ENCODE results near the gene NELFCD. TPM values are rescaled to one million over a fixed set of nuclear protein-coding genes. Genes with fewer than 3 reads are reported as not detected.

NELFCD gene
- total and polyA plus RNA-seq, 9 of the 15 experiments (the other 6 are each of a cell fraction or from before 2014, with no cell fraction given), result 11.7 to 163 (median 96.5) TPM

DNA sequence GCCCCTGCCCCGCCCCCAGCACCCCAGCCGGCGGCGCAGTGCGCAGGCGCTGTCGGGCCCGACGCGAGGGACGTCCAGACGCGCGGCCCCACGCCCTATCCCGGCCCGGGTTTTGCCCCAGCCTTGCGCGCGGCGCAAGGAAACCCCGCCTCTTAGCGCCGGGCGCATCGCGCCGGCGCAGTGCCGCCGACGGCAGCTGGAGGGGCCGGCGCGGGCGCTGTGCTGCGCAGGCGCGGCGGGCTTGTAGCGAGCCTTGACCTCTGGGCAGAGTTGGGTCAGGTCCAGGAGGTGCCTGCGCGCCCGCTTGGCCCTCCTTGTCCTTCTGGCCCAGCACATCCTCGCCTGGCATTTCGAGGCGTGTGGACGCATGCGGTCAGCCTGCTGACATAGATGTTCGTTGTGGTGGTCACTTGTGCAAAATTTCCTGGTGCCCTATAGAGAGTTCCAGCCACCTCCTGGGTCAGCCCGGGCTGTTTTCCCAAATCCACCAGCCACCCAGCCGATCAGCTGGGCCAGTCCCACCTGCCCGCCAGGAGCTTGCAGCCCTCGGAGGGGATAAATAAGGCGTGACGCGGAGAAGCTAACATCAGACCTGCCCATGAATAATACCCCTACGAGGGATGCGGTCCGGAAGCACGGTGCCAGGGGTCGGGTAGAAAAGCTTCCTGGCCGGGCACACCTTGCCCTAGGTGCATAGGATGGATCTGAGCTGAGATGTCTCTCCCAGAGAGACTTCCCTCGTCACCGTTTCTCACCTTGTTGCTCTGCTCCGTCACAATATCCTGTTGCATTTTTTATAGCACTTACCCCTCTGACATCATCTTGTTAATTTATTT lies 62.0 kb downstream of the NELFCD start:
- CTCF ChIA-PET (ENCODE audit: low intra/inter-chr PET ratio), result no interaction called here
- ATAC-seq (peak; percentile 96), FAIRE-seq (peak; percentile 74), DNase-seq (ENCODE audit: extremely low read depth in 1 of 4, low spot score in 3 of 4) (peak; percentile 97 to 98 (median 98))
- peak overlapping the region; percentile 98 for H3K4me2 ChIP-seq (ENCODE audit: insufficient read depth, low read length)
- peaks cover 51% of the 10 kb centered on the region for H3K79me2 ChIP-seq (ENCODE audit: control insufficient read depth, insufficient read depth, low read length)
- H3K9me1 ChIP-seq (ENCODE audit: control insufficient read depth, insufficient read depth, low read length), result peaks cover 4% of the 10 kb centered on the region
- in situ Hi-C loops (cut with MboI), result no loop called here
- H3K36me3 ChIP-seq (ENCODE audit: control insufficient read depth, insufficient read depth, low read length), result peaks cover 31% of the 10 kb centered on the region
- no TSS peak for BruUV-seq (replicated peaks)
- peaks cover 12 to 22% of the 10 kb centered on the region in 2 experiments; a peak in 4 of 5 replicates for H3K4me1 ChIP-seq (replicated peaks in 1 of 2; ENCODE audit: control insufficient read depth in 2 of 2, insufficient read depth in 2 of 2, low read length in 2 of 2)
- peak overlapping the region; percentile 69 for H3K4me3 ChIP-seq
- H2AFZ ChIP-seq (ENCODE audit: low read depth, low read length), result peak overlapping the region; percentile 99
- no peaks in the 10 kb centered on the region for H3K27me3 ChIP-seq (ENCODE audit: control insufficient read depth in 2 of 2, insufficient read depth in 2 of 2, low read length in 2 of 2)
- H4K20me1 ChIP-seq (replicated peaks; ENCODE audit: control insufficient read depth, insufficient read depth, low read length), result peaks cover 5% of the 10 kb centered on the region
- intact Hi-C loops (cut with micrococcal nuclease), result no loop called here
- H3K9ac ChIP-seq (ENCODE audit: insufficient read depth in 1 of 2, low read depth in 2 of 2, low read length in 2 of 2), result peak overlapping the region; percentile 88 to 93
- peak overlapping the region; percentile 83 for H3K27ac ChIP-seq (ENCODE audit: extremely low read depth, low read depth, low read length)
- no peaks in the 10 kb centered on the region for H3K9me3 ChIP-seq (replicated peaks; ENCODE audit: control insufficient read depth, insufficient read depth, low read depth, low read length)
- POLR2A ChIA-PET, result interaction anchor here (1.0 to 4.5 kb wide), 7 partner anchors 9 to 178 kb away, joined by 3 to 28 read pairs (median 3); partner anchors contain the start of gene ATP5F1E
- whole genome bisulfite sequencing (ENCODE audit: insufficient coverage, low coverage, missing lambda C conversion rate), result 22% methylated on average over 47 of the region's 66 CpGs
- TF ChIP-seq NELFE (IDR thresholded peaks at IDR 0.05; ENCODE audit: insufficient read depth, insufficient read length) (no peak), ZNF57 (CRISPR knock-in tag; IDR thresholded peaks at IDR 0.05) (no peak), CHD4 (IDR thresholded peaks at IDR 0.05; ENCODE audit: insufficient read depth, insufficient replicate concordance, low read depth, low read length, poor library complexity, severe bottlenecking) (no peak), ZNF583 (CRISPR knock-in tag; IDR thresholded peaks at IDR 0.05) (peak; percentile 15; the same call in 1 of the 2 replicates), ZNF398 (CRISPR knock-in tag; IDR thresholded peaks at IDR 0.05) (no peak), TARDBP (IDR thresholded peaks at IDR 0.05) (0 out of 2 replicates have a peak, but pooled peaks have one; percentile 18), NR2C2 (CRISPR knock-in tag; IDR thresholded peaks at IDR 0.05) (no peak), NR2C2 (tag; IDR thresholded peaks at IDR 0.05) (peak; percentile 78), ATF7 (IDR thresholded peaks at IDR 0.05) (peak; percentile 33; the same call in 1 of the 2 replicates), DMBX1 (CRISPR knock-in tag; IDR thresholded peaks at IDR 0.05; ENCODE audit: borderline replicate concordance) (no peak), BHLHE40 (IDR thresholded peaks at IDR 0.05; ENCODE audit: low read length) (no peak; the same call in 1 of the 2 replicates), ZNF24 (IDR thresholded peaks at IDR 0.05) (no peak)
- TF ChIP-seq, protein P1, sequence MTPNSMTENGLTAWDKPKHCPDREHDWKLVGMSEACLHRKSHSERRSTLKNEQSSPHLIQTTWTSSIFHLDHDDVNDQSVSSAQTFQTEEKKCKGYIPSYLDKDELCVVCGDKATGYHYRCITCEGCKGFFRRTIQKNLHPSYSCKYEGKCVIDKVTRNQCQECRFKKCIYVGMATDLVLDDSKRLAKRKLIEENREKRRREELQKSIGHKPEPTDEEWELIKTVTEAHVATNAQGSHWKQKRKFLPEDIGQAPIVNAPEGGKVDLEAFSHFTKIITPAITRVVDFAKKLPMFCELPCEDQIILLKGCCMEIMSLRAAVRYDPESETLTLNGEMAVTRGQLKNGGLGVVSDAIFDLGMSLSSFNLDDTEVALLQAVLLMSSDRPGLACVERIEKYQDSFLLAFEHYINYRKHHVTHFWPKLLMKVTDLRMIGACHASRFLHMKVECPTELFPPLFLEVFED (CRISPR knock-in tag; conservative IDR thresholded peaks at IDR 0.05), result no peak
- TF ChIP-seq, protein P2, sequence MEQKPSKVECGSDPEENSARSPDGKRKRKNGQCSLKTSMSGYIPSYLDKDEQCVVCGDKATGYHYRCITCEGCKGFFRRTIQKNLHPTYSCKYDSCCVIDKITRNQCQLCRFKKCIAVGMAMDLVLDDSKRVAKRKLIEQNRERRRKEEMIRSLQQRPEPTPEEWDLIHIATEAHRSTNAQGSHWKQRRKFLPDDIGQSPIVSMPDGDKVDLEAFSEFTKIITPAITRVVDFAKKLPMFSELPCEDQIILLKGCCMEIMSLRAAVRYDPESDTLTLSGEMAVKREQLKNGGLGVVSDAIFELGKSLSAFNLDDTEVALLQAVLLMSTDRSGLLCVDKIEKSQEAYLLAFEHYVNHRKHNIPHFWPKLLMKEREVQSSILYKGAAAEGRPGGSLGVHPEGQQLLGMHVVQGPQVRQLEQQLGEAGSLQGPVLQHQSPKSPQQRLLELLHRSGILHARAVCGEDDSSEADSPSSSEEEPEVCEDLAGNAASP (IDR thresholded peaks at IDR 0.05), result no peak
